Measurements from ENCODE around the gene PCNX1.

GRCh38 chr14:71163842-71164629, 256.8 kb downstream of the PCNX1 start:
- TF ChIP-seq EZH2 (IDR thresholded peaks at IDR 0.05), result no peak
- no peak for TF ChIP-seq POLR2AphosphoS5 (IDR thresholded peaks at IDR 0.05; ENCODE audit: borderline replicate concordance, low read depth, low read length)

Data from SK-N-MC (cell line).